HTR-8/SVneo (cell line): ENCODE results near the gene PBOV1.
A peak's percentile ranks its signal among the peaks of the same experiment; 100 is the strongest.
"Not testable (repeated sequence)": the region's sequence is repeated elsewhere in the genome, so short reads cannot be mapped to it uniquely, and the experiment has no call there.

ENCODE experiments used
- DNase-seq: peaks from one replicate; pipeline ENCODE4 v3.0.0; 2011; ENCODE audit warnings: low spot score, mixed read lengths; ENCODE audit not compliant: insufficient read length
- FAIRE-seq: peaks from 2 replicates; lab custom pipeline; 2011; peaks lifted over from hg19 to GRCh38; lab: Jason Lieb, UNC

Gene PBOV1

DNA sequence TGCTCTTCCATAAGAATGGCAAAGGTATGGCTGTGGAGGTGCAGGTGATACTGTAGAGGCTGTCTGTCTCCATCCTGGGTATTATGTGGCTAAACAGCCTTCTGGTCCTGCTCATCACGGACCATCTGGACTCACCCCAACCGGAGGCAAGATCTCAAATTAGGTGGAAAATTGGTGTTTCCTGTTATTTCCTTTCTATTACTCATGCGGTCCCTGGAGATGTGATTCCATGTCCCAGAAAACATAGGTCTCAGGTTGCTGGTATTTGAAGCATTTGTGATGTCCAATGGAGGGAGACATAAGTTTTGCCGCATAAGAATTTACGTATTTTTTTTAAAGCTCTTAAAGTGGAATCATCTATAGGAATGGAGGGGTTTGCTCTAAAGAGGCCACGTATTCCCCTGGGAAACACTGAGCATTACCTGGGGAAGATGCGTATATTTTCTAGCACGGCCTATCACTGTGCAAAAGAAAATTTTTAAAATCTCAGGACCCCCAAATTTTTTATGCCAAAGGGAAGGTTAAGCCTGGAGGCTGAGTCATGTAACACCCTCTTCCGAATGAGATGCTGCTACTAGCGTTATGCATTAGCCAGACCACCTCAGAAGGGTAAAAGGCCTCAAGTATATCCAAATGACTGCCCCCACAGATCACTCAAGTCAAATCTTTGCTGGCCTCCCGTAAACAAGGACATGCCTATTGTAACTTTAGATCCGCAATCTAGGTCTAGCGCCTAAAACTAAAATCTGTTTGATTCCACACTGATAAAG lies 22.4 kb upstream of the PBOV1 start:
- DNase-seq = peak; percentile 21
- no peak for FAIRE-seq

DNA sequence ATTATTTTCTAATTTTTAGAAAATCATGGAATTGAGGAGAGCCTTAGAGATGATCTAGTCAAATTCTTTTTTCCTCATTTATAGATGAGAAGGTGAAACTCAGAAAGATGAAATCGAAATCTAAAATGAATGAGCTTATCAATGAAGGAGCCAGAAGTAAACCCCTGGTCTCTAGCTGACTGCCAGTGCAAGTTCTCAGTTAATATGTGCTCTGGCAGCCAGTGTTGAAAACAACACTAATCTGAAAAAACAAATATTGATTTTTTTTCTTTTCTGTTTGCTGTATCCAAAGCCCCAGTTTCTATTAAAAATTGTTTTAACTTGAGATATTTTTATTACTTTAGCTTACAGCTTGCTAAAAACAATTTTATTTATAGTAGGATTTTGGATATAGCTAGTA lies 21.5 kb upstream of the PBOV1 start:
- DNase-seq = no peak
- no peak for FAIRE-seq

DNA sequence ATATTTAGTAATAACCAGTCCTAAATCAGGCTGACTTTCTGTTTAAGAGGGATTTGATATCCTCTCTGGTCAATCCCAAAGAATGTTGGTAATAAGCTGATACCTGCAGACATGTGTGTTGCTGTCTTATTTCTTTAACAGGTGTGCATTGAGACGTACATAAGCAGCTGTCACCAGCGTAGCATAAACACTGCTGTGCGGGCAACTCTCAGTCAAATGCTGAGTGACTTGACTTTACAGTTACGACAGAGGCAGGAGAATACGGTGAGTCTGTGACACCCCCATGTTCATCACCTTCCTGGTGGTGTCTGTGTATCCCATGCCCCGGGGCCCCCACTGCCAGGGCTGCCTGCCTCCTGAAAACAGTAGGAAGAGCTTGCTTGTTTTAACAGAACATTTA lies 20.1 kb upstream of the PBOV1 start:
- DNase-seq = no peak
- FAIRE-seq = no peak

DNA sequence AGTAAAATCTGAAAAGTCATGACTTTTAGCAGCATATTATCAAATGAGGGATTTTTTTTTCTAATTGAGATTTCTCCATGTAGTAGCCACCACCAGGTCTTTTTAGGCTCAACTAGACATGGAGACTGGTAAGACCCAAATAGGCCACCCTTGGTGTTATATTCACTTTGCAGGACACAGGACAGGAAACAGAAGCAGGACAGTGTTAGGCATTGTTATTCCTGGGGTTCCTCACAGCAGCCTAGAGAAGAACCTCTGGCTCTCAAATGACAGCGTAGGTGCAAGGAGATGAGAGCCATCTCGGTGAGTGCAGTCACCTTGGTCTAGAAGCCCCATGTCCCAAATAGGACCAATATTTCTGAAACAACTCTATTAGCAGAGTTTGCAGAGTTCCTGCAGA lies 19.2 kb upstream of the PBOV1 start:
- no peak for FAIRE-seq
- no peak for DNase-seq

DNA sequence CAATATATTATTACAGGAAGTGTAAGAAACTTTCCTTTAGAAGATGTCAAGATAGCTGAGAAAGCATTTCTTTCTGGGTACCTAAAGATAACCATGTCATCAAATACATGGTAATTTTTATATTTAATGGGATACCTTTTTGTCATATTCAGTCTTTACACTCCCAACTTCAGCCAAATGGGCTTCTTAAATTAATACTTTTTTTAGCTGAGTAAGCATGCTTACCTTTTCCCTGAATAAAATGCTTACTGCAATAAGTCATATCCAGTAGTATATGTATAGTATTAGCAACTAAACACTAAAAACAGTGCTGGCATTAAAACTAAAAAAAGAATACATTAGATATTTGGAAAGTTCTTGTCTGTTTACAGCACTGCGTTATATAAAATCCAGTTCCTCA lies 17.4 kb upstream of the PBOV1 start:
- FAIRE-seq = no peak

DNA sequence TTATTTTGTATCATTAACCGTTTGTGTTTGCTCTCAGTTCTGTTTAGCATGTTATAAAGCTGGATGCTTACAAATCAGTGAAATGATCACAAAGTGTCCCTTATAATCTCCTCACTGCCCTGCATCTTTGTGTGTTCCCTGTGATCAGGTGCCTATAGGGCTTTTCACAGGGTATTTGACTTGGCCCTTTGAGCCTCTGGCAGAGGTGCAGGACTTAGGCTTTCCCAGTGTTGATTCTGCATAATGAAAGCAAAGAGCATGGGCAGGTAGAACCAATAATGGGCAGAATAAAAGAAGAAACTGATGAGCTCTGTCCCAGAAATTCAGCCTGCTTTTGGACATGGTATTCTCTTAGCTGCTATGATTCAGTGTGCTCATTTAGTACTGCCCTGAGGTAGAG lies 16.9 kb upstream of the PBOV1 start:
- DNase-seq = no peak
- FAIRE-seq = no peak

More for the DNA sequence above, 17.4 kb upstream of the PBOV1 start:
- DNase-seq = no peak

DNA sequence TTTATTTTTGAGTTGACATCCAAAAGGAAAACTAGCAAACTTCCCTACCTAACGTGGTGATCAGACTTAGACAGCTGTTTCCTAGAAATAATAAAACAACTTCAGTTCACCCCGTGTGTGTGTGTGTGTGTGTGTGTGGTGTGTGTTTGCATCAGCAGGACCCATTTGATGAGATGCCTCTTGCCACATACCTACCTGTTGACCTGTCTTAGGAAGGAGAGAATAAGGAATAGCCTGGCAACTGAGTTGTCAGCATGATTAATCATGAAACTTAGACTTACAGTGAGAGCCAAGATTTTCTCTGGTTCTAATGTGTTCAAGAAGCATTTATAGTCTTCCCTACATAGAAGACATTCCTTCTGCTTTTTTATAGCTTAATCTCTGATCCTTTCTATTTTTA lies 16.1 kb upstream of the PBOV1 start:
- no peak for DNase-seq
- no peak for FAIRE-seq

DNA sequence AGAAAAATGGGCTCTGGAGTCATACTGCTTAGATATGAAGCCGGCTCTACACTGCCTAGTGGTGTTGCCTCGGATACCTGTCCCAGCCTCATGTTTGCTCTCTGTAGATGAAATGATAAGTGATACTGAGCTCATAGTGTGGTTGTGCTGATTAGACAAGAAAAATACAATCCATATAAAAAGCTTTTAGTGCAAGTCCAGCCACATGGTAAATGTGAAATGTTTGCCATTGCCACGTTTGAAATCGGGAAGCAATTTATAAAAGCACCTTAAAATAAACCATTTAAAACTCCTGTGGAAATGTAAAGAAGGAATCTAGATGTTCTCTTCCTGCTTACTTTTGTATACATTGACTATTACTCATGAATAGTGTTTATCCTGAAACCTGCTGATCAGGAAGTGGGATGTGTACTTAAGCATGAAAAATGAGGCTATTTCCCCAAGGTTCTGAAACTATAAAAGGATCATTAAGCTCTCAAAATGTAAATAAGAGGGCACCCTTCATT lies 13.1 kb upstream of the PBOV1 start:
- FAIRE-seq (no peak), DNase-seq (no peak)

DNA sequence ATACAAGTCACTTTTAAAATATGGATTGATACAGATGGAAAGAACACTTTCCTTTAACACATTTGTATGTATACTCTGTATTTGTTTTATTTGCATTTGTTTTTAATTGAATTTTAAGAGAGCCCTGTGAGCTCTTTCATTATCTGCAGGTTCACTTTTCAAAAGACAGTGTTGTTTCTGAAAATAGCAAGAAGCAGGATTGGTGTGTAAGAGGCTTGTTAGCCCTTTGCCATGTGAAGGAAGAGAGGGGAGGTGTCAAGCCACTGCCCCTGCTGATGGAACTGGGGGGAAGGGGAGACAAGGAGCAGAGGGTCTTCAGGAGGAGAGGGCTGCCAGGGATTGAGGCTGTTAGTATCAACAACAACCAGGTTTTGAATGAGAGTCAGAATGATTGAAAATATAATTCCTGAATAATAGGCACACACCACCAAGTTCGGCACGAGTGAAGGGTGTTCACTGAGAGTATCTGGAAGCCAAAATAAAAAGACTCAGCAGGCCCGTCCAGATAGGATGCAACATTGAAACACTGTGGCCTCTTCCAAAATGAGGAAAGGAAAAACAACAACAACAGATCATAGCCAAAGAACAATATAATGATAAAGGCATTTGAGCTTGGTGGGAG lies 12.6 kb upstream of the PBOV1 start:
- DNase-seq (no peak), FAIRE-seq (no peak)

DNA sequence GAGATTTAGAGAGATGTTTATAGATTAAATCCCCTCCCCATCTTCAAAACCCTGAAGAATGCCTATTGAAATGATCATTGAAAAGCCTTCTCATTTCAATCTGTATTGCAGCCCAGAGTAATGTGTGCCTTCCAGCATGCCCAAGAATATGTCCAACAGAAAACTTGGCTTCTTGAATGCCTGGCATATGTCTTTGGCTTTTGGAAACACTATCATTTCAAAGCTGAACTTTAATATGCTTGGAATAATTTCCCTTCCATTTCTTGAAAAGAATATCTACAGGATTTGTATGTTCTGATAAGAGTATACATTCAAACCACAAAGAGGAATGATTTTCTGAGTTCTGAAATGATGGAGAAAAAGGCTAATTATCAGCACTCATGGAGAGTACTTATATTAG lies 11.9 kb upstream of the PBOV1 start:
- no peak for FAIRE-seq
- no peak for DNase-seq

DNA sequence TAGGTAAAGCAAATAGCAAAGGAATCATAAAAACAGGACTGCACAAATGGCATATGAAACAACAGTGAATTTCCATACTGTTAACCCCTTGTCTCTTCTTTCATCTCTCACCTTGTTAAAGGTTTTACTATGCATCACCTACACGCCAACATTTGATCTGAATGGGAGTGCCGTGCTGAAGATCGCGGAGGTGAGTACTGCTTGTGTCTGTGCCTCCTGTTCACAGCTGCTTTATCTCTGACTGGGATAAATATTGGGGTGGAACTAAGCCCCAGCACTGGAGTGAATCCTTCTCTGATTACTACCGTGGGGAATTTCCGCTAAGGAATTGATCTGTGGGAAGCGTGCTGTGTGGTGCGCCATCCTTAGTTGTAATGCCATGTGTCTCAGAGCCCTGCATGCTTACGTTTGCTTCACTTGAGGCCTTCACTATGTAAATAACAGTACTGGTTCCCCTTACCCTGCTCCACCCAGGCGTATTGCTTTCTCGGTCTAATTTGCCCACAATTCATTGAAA lies 11.4 kb upstream of the PBOV1 start:
- FAIRE-seq = no peak
- DNase-seq = no peak

DNA sequence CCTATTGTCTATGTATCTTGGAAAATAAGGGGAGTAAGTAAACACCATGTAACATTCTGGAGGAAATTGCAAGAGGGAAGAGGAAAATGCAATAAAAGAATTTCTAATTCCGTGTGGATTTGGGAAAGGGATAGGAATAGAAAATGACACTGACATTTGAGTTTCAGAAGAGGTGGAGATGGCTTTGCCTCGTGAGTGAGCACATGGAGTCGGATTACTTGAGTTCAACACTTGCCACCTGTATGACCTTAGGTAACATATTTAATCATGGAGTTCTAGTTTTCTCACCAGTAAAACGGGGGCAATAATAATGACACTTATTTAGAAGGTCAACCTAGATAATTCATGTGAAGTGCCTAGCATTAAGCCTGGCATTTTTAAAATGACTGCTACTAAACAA lies 10.8 kb upstream of the PBOV1 start:
- no peak for DNase-seq
- no peak for FAIRE-seq

DNA sequence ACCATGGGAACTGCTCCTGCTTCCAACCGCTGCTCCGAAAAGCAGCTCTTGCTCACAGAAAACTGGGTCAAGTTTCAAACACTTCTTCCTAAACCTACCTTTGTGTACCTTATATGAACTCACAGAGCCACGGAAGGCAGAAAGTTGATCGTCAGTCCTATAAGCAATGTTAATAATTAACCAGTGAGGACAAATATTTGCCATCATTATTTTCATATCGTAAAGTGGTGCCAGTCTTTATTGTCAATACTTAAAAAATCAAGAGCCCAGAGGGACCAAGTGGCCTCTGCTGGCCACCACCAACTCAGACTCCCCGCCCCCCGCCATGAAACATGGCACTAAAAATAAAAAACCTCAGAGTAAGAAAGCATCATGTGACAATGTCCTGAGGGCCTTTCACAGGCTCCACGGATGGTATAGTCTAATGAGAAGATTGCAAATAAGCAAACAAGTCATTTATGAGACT lies 9.1 kb upstream of the PBOV1 start:
- FAIRE-seq (no peak), DNase-seq (no peak)

DNA sequence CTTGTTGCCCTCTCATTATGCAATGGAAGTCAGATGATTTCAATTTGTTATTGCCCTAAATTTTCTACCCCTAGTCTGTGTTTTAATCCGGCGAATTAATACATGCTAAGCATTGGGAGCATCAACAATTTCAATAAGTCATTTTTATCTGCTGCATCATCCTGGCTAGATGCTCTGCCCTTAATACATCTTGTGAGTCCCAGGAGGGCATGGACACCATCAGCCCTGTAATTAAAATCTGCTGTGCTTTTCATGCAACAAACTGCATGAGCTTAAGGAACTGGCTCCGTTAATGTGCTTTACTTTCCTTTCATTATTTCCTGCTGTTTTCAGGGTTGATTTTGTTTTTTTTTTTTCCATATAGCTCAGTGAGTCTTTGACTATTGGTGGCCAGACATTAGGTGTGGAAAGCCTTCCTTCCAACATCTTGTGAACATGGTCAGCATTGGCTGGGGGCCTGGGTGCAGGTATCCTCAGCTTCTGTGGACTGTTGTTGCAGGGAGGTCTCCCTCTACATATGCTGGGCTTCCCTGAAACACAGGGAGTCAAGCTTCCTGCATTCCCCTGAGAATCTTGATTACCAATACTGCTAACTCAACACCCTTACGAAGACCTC lies 8.5 kb upstream of the PBOV1 start:
- DNase-seq = no peak
- no peak for FAIRE-seq

DNA sequence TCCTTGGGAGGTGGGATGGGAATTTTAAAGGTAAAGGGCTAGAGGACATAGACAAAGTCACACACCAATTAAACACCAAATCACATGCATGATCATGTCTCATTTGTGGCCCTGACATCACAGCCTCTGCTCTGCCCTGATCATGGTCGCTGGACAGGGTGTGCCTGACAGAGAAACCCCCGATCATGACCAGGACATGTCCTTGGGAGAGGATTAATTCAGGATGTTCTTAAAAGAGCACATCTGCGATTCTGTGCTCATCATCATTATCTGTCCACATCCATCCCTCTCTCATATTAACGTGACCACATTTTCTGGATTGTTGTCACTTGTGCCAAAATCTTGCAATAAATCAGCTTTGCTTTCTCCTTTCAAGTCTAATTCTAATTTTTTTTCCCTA lies 7.7 kb upstream of the PBOV1 start:
- FAIRE-seq = no peak

DNA sequence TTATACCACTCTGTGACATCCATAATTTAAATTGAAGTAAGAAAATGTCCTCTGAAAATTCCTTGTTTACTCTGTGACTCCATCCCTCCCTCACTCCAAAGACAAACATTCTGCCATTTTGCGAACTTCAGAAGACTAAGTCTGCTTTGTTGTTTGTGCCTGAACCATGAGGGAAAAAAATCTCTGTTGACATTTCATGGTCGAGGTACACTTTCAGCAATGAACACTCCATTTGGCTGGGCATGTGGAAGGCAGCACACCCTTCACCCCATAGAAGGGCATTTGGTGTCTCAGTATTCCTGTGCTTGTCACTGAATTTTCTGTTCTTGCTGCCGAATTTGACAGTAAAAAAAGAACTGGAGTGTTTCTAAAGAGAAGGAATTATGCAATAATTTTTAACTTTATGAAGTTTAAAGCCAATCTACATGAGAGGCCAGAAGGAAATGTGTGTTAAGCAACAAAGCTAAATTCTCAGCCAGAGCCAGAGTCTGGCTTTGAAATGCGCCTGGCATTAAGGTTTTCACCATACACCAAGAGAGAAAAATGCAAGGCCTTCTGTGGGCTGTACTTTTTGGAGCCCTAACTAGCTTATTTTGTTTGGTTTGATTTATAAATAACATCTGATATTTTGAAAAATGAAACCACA lies 4.7 kb upstream of the PBOV1 start:
- FAIRE-seq = no peak

More for the DNA sequence above, 7.7 kb upstream of the PBOV1 start:
- DNase-seq = no peak

DNA sequence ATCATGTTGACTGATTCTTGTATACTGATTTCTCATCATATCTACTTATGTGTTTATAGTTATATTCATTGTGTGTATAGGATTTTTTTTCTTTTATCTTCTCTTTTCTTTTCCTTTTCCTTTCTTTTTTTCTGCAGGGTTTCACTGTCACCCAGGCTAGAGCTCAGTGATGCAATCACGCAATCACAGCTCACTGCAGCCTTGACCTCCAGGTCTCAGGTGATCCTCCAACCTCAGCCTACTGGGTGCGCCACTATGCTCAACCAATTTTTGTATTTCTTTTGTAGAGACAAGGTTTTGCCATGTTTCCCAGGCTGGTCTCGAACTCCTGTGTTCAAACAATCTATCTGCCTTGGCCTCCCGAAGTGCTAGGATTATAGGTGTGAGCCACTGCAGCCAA lies 1.6 kb upstream of the PBOV1 start:
- no peak for FAIRE-seq

More for the DNA sequence above, 4.7 kb upstream of the PBOV1 start:
- DNase-seq = no peak

DNA sequence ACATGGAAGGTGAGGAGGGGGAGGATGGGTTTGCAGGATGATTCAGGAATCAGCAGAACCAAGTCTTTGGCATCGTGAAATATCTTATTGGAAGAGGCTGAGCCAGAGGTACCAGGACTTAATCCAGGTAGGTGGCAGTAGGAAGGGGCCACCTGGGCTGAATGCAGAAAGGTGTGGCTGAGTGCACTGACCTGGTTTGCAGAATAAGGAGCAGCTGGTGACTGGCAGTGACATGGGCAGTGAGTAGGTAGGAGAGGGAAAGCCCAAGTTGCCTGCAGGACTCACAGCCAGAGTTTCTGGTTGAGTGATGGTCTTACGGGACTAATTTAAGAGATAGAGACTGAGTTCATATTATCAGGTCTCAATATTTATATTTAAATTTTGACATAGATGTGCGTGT lies 1.1 kb upstream of the PBOV1 start:
- no peak for DNase-seq
- no peak for FAIRE-seq

More for the DNA sequence above, 1.6 kb upstream of the PBOV1 start:
- DNase-seq = no peak

DNA sequence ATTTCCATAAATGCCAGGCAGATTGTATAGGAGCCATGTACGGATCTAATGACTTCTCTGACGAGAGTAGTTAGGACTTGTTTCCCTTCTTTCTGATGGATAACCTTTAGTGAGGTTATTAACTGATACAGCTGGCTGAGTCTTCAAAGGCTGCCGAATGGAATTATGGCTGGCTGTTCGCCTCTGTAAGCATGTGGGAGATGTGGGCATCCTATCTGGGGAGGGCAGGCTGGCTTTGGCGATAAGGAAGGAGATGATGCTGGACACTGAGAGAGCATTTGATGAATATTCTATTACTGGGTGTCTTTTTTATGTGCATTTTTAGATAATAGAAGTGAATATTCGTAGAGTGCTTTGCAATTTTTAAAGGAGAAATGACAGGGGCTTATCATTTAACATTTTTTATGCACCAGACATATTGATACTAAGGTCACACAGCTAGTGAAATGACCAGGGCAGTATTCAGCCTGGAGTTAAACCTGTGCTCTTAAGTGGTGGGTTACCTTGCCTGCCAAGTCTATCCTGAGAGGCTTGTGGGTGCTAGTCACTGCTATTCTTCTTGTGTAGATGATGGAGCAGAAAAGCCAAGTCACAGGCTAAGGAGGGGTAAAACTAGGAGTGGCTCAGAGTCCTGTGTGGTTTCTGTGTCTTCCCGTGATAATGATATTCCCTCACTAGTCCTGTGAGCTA lies 3.1 kb downstream of the PBOV1 start:
- no peak for DNase-seq
- FAIRE-seq = no peak

DNA sequence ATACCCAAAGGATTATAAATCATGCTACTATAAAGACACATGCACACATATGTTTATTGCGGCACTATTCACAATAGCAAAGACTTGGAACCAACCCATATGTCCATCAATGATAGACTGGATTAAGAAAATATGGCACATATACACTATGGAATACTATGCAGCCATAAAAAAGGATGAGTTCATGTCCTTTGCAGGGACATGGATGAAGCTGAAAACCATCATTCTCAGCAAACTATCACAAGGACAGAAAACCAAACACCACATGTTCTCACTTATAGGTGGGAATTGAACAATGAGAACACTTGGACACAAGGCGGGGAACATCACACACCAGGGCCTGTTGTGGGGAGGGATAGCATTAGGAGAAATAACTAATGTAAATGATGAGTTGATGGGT lies 5.8 kb downstream of the PBOV1 start:
- not testable (repeated sequence) for FAIRE-seq, DNase-seq
